ENCODE data around the gene AQP7. TPM values are rescaled to one million over a fixed set of nuclear protein-coding genes. Genes with fewer than 3 reads are reported as not detected.
"Not testable (repeated sequence)": the region's sequence is repeated elsewhere in the genome, so short reads cannot be mapped to it uniquely, and the experiment has no call there.

Gene AQP7
- total RNA-seq, 1 donor from 2014 or later: not detected

DNA sequence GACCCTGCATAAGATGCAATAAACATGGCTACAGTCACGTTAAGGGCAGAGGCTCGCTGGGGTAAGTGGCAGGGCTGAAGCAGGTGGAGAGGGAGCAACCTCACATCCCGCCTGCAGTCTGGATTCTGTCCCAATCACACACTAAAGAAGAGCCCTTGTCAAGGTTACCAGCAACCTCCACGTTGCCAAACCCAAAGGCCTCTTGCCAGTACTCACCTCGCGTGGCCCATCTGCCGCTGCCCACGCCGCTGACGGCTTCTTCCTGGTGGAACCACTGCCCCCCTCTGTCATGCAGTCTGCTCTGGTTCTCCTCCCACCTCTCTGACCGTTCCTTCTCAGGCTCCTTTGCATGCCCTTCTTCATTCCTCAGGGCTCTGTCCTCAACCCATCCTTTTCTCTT lies 8.8 kb downstream of the AQP7 start:
- DNase-seq: no peak

GRCh38 chr9:33392591-33393021 lies 9.8 kb downstream of the AQP7 start:
- DNase-seq: not testable (repeated sequence)

DNA sequence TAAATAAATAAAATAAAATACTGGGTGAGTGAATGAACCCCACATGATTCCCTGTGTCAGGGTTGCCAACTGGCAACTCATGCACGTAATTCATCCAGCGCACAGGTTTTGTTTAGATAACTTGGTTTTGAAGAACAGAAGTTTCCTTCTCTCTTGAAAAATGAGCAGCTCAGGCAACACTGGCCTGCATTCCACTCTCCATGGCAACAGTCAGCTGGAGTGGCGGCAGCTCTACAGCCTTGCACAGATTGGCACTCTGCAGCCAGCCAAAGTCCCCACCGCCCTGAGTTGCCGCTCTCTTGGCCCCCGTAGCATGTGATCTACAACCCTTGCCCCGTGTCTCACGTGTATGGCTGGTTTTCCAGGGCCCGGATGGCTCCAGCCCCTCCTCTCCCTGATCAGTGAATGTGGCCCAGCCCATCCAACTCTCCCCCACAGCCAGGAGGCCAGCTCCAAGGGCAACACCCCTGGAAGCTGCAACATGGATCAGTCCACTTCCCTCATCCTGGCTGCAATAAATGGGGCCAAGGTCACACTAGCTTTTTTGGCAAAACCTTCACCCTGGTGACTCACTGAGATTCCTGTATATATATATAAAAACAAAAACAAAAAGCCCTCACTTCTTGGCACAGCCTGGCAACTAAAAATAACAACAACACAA lies 11.1 kb downstream of the AQP7 start:
- peak; percentile 97 for DNase-seq

DNA sequence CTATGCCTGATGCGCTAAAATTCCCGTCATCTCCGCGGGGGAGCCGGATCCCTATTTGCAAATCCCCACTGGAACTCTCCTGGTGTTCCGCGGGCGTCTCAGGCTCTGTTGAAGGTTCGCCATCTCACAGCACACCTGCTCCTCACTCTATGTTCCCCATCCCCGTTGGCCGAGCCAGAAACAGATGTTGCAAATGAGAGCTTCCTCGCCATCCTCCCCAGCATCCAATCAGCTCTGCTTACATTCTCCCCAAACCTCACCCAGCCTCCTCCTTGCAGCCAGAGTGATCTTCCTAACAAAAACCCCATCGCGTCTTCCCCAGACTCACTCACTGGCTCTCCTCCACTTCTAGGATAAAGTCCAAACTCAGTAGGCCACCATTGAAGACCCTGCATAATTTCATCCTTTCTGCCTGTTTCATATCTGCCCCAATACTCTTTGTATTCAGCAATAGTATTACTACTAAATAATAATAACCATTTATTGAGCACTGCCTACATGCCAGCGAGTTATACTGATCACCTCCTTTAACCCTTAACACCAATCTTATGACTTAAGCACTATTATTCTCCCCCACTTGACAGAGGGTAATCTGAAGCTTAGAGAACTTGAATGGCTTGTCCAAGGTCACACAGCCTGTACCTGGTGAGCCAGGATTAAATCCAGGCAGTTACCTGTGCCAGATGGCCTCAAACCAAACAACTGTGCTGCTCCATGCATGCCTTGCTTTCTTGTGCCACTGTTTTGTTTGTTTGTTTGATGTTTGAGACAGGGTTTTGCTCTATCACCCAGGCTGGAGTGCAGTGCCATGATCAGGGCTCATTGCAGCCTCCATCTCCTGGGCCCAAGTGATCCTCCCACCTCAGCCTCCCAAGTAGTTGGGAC lies 14.0 kb downstream of the AQP7 start:
- no peak for DNase-seq

- DNase-seq: not testable (repeated sequence)
These were observed 15.4 kb downstream of the AQP7 start for GRCh38 chr9:33386998-33387397.

DNA sequence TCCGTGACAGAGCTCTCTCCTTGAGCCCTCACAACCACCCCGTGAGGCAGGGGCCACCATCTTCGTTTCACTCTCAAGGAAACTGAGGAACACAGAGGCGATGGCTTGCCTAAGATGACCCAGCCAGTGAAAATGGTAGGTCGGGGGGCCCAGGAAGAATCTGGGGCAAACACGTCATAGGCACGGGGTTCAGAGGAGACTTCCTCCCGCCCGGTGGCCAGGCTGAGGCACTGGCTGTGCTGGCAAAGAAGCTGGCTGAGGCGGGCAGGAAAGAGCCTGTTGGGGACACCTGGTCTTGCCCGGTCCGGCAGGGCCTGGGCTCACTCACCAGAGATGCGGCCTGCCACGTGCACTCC lies 15.7 kb downstream of the AQP7 start:
- not testable (repeated sequence) for DNase-seq

- DNase-seq: not testable (repeated sequence)
These were observed 16.3 kb downstream of the AQP7 start for GRCh38 chr9:33385979-33386640.

DNA sequence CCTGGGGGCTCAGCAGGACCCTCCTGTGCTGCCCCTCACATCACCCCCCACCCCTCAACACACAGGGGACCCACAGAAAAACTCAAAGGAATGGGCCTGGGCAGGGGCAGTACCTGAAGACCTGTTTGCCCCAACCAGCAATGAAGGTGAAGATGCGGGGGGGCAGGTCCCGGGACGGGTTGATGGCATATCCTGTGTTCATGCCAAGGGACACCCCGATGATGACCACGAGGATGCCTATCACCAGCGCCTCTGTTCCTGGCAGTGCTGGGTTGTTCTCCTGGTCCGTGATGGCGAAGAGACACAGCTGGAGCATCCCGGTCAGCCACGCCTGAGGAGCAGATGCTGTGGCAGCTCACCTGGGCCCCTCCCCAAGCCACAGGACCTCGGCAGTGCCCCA lies 16.8 kb downstream of the AQP7 start:
- not testable (repeated sequence) for DNase-seq

DNA sequence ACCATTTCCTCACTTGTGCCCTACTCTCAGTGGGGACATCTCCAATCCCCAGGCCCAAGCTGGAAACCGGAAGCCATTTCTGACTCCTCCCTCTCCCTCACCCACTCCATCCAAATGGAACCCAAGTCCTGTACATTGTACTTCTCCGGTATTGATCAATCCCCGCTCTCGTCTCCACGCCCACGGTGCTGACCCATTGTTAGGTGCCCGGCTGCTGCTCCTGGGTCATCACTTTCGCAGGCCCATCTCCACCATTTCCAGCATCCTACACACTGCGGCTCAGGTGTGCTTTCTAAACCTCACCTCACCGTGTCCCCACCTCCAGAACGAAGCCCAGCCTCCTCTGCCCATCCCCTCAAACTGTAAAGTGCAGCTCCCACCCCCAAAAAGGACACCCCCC lies 19.0 kb downstream of the AQP7 start:
- not testable (repeated sequence) for DNase-seq

GRCh38 chr9:33382397-33382796 lies 20.0 kb downstream of the AQP7 start:
- DNase-seq: not testable (repeated sequence)

GRCh38 chr9:33381231-33381791 lies 21.1 kb downstream of the AQP7 start:
- no peak for DNase-seq

DNA sequence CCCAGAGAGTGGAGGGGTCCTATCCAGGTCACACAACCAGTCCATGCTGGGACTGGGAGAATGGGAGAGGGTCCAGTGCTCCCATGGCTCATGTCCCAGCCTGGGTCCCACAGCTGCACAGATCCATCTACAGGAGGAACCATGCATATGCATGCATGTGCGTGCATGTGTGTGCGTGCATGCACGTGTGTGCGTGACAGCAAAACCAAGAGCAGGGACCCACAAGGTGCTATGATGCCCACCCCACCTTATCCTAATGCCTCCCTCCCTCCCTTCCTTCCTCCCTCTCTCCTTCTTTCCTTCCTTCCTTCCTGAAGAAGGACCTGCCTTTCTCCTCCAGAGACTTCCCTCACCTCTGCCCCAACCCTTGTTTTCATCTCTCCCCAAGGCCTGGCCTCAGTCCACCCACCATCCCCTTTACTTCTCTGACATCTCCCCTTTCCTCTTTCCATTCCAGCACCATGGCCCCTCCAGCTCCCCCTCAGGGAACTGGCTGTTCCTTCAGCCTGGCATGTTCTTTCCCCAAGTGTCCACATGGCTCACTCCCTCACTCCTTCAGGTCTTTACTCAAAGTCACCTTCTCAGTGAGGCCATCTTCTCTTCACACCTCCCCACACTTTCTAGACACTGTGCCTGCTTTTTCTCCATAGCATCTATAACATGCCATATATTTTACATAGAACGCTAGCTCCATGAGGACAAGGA lies 21.8 kb downstream of the AQP7 start:
- no peak for DNase-seq

DNA sequence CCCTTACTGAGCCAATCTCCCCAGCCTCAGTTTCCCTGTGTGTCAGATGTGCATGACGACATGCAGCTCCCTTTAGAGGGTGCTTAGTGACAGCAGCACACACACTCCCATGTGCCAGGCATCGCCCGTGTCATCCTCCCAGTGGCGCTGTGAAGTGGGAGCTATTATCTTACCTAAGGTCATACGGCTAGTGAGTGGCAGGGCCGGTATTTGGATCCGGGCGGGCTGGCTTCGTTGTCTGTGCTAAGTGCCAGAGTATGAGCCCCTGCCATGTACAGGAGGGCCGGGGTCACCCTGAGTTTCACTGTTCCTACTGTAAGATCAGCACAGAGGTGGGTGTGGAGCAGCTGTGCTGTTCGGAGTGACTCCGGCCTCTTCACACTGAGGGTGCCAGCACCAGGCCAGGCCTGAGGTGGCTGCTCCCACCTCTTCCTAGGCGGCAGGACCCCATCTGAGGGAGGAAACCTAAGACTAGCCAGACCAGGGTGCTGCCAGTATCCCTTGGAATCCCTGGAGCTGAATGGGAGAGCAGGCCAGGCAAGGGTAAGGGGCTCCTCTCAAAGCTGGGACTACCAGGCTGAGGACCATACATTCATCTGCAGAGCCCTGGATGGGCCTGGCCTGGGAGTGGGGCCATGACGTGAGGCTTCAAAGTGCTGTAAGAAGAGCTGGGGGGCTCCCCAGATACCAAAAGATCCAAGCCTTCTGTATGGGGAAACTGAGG lies 22.5 kb downstream of the AQP7 start:
- no peak for DNase-seq

DNA sequence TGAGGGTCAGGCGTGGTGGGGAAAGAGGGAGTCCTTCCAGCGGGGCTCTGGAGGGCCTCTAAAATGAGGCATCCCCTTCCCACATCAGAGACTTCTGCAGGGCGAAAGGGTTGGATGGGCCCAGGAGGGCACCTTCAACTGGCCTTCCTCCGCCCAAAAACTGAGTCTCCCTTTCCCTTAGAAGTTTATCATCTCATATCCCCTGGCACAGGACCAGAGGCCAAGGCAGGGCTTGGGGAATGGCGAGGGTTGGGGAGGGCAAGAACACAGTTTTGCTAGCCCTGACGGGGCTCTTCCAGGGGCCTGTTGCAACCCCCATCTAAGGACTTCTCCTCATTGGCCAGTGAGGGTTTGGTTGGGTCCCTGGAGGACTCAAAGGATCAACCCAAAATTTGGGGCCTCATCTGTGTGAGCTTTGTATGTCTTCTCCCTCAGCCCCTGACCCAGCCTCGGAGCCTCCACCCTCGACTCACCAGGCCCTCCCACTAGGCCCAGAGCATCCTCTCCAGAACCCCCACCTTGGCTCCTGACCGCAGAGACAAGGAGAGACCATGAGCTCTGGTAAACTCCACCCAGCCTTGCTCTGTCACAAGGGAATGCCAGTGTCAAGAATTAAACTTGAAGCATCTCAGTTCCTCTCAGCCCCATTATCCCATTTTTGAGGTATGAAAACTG lies 24.1 kb downstream of the AQP7 start:
- DNase-seq: no peak

GRCh38 chr9:33377089-33377715 lies 25.2 kb downstream of the AQP7 start:
- no peak for DNase-seq

DNA sequence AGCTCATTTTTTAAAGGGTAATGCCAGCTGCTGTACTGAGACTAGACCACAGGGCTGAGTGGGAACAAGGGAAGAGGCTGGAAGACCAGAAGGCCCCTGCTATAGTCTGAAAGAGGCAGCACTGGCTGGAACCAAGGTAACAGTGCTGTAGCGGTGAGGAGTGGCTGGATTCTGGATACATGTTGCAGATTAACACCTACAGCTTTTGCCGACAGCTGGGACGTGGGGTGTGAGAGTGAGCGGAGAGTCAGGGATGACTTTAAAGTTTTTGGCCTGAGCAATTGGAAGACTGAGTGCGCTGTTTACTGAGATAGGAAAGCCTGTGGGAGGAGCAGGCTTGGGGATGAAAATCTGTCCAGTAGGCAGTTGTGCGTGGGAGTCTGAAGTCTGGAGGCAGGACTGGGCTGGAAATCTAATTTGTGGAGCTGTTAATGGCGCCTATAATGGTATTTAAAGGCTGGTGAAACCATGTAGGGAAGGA lies 26.5 kb downstream of the AQP7 start:
- DNase-seq: no peak

DNA sequence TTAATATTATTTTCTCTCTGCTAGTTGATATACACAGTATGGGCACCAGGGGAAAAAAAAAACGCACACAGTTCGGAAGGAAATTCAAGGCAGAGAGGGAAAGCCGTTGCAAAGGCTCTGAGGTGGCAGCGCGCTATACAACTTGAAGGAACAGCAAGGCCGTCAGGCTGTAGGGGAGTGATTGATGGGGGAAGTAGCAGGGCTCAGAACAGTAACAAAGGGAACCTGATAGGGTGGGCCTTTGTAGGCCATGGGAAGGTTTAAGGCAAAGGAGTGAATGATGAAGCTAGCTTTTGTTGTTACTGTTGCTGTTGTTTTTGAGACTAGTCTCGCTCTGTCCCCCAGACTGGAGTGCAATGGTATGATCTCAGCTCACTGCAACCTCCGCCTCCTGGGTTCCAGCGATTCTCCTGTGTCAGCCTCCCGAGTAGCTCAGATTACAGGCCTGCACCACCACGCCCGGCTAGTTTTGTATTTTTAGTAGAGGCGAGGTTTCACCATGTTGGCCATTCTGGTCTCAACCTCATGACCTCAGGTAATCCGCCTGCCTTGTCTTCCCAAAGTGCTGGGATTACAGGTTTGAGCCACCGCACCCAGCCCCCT lies 27.0 kb downstream of the AQP7 start:
- DNase-seq: no peak

DNA sequence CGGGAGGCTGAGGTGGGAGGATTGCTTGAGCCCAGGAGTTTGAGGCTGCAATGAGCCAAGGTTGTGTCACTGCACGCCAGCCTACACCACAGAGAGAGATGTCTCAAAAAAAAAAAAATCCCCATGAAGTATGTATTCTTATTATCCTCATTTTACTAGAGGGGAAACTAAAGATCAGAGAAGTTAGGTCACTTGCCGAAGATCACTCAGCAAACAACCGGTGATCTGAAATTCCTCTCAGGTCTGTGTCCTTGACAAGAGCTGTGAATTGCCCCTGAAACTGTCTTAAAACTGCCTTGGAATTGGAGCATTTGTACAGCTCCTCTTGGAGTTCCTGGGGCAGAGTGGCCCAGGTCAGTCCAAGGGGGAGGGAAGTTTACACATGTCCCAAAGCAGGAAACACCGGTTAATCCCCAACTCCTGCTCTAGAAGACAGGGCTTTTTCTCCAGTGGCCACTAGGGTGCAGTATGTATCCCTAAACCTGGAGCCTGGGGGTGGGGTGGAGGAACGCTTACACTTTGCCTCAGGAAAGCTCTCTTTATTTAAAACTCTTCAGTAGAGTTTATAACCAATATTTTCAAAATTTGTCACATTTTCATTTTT lies 27.6 kb downstream of the AQP7 start:
- DNase-seq: peak; percentile 93

DNA sequence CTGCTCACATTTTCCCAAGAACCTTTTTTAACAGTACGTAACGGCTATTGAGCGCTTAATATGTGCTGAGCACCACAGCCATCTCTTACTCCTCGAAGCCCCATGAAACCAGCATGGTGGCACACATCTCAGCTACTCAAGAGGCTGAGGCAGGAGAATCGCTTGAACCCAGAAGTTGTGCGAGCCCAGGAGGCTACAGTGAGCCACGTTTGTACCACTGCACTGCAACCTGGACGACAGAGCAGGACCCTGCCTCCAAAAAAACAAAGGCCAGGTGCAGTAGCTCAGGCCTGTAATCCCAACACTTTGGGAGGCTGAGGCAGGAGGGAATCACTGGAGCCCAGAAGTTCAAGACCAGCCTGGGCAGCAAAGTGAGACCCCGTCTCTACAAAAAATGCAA lies 28.2 kb downstream of the AQP7 start:
- DNase-seq: no peak

GRCh38 chr9:33372900-33373299 lies 29.5 kb downstream of the AQP7 start:
- no peak for DNase-seq

Measured in dermis blood vessel endothelial cell (primary cell).